RPMI7951 (cell line): ENCODE results near the gene DDX23. TPM values are rescaled to one million over a fixed set of nuclear protein-coding genes. Genes with fewer than 3 reads are reported as not detected.

Experiments
- DNase-seq: peaks from one replicate; pipeline ENCODE4 v3.0.0-alpha.2; 2012; ENCODE audit warnings: low read depth
- total RNA-seq: library from RNA; depleted of rRNA; stranded (reverse); fragments of >200 nt; shearing (Covaris generic); gene quantifications from 2 replicates; pipeline ENCODE4 v1.2.3, GENCODE V29; 2014; rRNA removed

Gene DDX23
- total RNA-seq, 1 experiment from 2014 or later: 59.1 TPM

DNA sequence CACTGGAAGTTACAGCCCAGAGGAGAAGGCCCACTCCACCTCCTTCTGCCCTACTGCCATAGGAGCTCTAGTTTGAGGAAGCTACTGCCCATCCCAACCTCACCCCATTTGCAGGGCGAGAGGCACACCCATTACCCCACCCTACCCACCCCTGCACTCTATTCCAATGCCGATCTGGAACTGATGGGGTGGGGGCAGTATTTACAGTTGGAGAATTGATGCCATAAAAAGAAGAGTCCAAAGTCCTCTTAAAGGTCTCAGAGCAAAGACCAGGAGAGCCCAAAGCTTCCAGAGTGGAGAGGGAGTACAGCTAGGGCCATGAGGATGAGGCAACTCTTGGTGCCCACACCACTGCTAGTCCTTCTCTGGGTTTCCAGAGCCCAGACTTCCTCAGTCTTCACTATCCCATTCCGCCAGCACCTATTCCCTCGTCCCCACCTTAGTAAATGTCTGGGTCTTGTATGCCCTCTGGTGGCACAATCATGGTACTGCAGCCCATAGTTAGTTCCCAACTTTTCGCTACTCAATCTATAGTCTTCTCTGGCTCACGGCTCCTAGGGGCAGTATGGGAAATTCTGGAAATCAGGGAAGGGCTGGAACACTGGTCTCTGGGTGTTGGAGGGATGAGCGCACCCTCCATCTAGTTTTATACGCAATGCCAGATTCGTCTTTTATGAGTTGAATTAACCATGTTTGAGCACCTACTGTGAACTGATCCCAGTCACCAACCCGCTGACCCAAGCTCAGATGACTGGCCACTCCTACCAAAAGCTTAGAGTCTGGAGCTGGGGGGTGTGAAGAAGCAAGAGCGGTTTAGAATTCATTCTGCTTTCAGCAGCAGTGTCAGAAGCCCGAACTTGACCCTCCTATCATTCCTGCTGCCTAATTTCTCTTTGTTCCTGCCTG is 56.2 kb downstream of the DDX23 start:
- DNase-seq: peak; percentile 69

GRCh38 chr12:48794870-48795269 is 57.1 kb downstream of the DDX23 start:
- peak; percentile 85 for DNase-seq

- no peak for DNase-seq
Observed at GRCh38 chr12:48793696-48794095, 58.3 kb downstream of the DDX23 start.

DNA sequence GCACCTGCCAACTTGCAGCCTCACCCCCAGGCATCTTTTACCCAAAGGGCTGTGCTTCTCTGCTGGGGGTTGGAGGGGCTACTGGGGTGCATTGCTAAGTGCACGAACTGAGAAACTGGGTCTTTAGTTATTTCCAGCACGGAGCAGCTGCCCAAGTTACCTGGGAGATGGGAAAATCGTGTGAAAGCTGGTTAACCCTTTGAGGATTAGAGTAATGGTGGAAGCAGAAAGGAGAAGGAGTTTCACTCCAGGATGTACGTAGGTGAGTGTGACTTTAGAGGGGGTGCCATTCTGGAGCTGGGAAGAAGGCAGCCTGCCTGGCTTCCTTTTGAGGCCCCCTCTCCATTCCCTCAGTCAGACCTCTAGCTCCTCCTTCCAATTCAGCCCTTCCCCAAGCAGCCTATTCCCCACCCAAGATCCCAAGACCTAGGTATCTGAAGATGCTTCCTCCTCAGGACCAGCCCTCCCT is 62.1 kb downstream of the DDX23 start:
- no peak for DNase-seq

DNA sequence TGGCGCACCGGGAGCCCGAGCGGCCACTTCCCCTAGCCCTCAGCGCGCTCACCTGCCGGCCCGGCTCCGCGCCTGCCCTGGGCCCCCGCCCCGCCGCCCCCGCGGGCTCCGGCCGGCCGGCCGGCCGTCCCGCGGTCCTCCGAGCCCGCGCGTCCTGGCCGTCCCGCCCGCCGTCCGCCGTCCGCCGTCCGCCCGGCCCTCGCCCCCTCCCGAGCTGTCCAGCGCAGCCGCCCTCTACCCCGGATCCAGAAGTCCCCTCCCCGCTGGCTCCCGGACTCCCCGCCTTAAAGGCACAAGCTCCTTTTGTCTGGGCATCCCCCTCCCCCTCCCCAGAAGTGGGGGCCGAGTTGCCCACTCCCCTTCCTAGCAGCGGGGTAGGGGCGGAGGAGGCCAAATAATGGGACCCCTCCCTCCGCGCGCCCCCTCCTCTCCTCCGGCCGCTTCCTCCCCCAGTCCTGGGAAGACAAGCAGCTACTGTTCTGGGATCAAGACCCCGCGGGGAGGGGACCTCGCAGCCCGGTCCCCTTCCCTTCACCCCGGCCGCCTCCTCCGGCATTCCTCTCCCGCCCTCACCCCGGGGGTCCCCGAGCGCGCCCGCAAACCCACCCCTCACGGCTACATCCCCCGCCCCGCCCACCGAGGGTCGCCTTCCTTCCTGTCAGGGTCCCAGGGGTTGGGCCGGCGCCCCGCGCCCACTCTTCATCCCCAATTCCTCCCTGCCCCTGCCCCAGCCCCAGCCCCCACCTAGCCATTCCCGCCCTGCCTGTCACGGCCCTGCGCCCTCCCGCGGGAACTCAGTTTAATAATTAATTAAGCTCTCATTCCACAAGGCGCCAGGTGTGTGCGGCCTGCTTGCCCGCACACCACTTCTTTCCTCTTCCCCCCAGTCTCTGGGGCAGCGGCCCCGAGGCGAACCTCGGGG is 62.8 kb downstream of the DDX23 start, which contains the start of gene ADCY6:
Gene ADCY6, minus strand, starts transcription at position 236 of the 922 bp plus-strand sequence. CDS start 5,655 bp downstream, outside the sequence.
- peak; percentile 63 for DNase-seq

- no peak for DNase-seq
Observed at GRCh38 chr12:48788524-48788853, 63.5 kb downstream of the DDX23 start.

- DNase-seq: no peak
Observed at GRCh38 chr12:48787791-48788523, 64.0 kb downstream of the DDX23 start.

DNA sequence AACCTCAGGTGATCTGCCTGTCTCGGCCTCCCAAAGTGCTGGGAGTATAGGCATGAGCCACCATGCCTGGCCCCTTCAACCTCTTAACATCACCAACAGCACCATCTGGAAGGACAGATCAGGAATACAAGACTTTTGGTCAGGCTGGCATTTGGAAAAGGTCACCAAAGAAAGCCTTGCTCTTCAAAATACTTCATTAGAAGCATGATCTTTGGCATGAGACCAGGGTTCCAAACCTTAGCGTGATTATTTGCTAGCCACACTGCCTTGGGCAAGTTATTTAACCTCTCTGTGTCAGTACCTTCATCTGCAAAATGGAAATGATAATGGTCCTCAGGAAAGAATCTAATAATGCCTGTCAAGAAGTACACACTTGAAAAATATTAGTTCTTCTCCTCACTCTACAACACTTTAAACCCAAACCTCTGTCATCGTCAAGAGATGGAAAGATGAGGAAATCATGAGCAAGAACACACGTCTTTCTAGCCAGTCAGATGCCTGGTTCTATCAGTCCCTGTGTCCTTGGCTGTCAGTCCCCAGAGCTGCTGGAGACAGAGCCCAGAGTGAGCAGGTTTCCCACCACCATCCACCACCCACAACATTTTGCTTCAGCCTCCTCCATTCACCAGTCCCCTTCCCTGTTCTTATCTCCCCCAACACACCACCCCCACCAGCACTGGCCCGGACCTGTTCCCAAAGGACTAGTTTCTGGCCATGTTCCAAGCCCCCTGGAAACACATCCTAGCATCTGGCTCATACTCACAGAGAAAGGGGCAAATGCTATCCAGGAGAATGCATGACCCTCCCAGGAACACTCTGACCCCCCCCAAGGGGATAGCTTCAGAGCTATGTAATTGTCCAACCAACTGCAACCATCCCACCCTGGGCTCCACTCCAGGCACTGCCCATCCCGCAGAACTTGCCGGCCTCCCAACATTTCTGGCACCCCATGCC is 65.1 kb downstream of the DDX23 start:
- no peak for DNase-seq

GRCh38 chr12:48783432-48783831 is 68.5 kb downstream of the DDX23 start:
- no peak for DNase-seq

DNA sequence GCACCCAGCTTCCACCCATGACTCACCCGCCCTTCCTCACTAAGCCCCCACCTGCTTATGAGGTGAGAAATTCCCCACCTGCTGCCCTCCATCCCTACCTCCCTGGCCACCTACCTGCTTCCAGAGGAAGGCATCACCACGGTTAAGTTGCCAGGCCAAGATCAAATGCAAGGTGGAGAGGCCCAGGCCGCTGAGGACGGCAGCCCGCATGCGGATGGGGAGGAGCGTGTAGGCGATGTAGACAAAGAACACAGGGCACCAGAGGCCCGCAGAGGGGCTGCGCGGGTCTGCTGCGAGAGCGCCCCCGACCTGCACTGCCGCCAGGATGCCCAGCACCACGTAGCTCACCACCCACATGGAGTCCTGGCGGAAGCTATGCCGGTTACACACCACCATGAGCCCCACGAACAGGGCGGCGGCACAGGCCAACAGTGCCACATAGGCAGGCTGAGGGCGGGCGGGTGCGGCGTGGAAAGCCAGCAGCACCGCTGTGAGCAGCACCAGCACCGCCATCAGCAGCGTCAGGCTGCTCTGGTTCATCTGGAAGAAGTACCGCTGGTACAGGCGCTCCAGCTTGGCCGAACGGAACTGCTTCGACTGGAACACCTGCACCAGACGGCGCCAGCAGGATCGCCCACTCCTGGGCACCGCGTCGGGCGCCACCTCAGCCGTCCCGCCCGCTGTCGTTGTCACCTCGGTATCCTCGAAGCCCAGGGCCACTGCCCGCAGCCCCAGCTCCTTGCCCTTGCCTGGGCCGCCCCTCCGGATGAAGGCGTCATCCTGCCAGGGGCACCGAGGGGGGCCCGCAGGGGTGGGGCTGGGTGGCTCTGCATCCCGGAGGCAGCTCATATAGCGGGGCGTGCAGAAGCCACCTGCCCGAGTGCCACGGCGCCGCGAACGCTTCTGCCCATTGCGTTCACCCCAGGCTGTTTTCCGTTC is 69.2 kb downstream of the DDX23 start:
- DNase-seq: no peak

DNA sequence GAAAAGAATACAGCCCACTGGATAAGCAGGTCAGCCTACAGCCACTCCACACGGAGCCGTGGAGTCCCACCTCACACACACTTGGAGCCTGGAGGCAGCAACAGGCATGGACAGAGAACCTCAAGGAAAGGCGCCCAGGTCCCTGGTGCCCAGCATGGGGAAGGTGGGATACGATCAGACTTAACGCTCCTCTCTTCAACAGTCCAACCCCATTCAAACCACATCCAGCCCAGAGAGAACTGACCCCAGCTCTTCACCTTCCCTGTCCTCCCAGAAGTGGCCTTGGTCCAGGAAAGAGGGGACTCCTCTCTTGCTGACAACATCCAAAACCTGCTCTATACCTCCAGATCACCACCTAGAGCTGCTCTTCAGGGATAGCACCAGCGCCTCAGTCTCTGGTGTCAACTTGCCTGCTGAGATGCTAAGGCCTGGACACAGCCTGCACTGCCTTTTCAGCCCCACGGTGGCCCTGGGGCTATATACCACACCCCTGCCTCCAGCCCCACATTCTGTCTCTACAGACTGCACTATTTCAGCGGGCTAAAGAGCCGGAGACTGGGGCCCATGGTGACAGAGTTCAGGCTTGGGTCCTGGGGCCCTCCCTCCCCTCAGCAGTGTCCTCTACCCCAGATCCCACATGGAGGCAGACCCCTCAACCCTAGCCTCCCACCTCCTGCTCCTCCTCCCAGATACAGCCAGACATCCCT is 70.1 kb downstream of the DDX23 start:
- DNase-seq: no peak

DNA sequence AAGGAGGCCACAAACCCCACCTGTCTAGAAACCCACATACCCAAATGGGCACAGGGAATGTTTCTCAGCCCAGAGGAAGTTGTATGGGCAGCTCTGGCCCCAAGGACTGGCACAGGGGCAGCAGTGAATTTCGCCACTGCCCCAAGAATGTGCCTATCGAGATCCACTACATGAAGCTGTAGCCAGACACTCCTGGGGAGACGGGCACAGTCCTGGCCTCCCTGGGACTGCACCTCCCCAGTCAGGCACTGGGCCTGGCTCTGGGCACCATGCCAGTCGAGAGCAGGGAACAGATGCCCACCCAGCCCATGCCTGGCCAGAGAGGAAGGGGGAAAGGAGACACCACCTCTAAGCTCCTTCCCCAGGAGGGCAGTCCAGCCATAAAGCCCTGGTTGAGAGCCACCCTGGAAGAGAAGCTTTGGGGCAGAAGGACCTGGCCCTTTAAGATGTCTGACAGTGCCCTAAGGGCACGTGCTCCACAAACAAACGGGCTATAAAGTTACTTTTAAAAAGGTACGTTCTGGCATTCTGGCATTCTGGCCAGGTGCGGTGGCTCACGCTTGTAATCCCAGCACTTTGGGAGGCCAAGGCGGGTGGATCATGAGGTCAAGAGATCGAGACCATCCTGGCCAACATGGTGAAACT is 71.5 kb downstream of the DDX23 start:
- DNase-seq: no peak

DNA sequence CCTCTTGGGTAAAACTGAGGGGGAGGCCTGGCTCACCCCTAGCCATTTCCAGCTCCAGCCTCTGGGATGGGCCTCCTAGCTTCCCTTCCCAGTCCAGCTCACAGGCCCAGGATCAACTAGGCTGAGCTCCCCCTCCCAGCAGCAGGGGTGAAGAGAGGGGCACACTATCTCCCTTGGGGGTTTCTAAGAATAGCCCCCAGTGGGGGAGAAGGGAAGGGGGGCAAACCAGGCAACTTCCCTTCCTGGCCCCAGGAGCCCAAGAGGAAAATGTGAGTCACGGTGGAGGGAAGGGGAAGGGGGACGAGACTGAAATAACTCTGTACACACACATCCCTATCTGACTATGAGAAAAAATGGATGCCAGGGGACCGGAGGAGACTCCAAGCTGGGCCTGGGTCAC is 72.1 kb downstream of the DDX23 start:
- DNase-seq: peak; percentile 78

Other genes with a start within 250 kb of the DDX23 start
- 51.3 and 63.3 TPM in 2 replicates for gene KANSL2, start 169.9 kb downstream of the DDX23 start, total RNA-seq
- gene CCNT1, start 135.5 kb downstream of the DDX23 start, total RNA-seq: 19.1 and 20.9 TPM in 2 replicates
- gene ADCY6, start 63.1 kb downstream of the DDX23 start, total RNA-seq: 10.3 and 10.8 TPM in 2 replicates
- gene CACNB3, start 33.7 kb downstream of the DDX23 start, total RNA-seq: 10.5 and 11.2 TPM in 2 replicates
- 0.29 TPM in 1 of 2 replicates, not detected in the other for gene RND1, start 13.7 kb upstream of the DDX23 start, total RNA-seq
- 27.6 and 31.7 TPM in 2 replicates for gene FKBP11, start 73.3 kb upstream of the DDX23 start, total RNA-seq
- gene ARF3, start 105.3 kb upstream of the DDX23 start, total RNA-seq: 47.8 and 57.1 TPM in 2 replicates
- gene WNT10B, start 119.6 kb upstream of the DDX23 start, total RNA-seq: 0.29 TPM in 1 of 2 replicates, not detected in the other
- gene WNT1, start 126.2 kb upstream of the DDX23 start, total RNA-seq: not detected in 2 replicates
- gene DDN, start 147.2 kb upstream of the DDX23 start, total RNA-seq: not detected in 2 replicates
- 81.3 and 89.6 TPM in 2 replicates for gene PRKAG1, start 166.6 kb upstream of the DDX23 start, total RNA-seq
- gene KMT2D, start 208.6 kb upstream of the DDX23 start, total RNA-seq: 6.8 and 7.9 TPM in 2 replicates
- 6.7 and 13.2 TPM in 2 replicates for gene RHEBL1, start 217.8 kb upstream of the DDX23 start, total RNA-seq
- not detected in 2 replicates for gene DHH, start 242.6 kb upstream of the DDX23 start, total RNA-seq